T-helper 1 cell (primary cell): ENCODE data around the gene GRM8.

Source experiments
- DNase-seq, 5 donors: peaks; one replicate each; pipeline ENCODE4 v3.0.0-alpha.2; 2012 to 2020

GRM8 gene

GRCh38 chr7:126656165-126656564 is 596.6 kb downstream of the GRM8 start:
- DNase-seq, result no peak

- DNase-seq, result no peak
Measured at GRCh38 chr7:126637538-126637937, 615.2 kb downstream of the GRM8 start.

- no peak for DNase-seq
Measured at GRCh38 chr7:126635545-126635944, 617.2 kb downstream of the GRM8 start.

- DNase-seq, result peak in 1 of 5 donors; percentile 1
Measured at GRCh38 chr7:126608339-126608776, 644.4 kb downstream of the GRM8 start.

- DNase-seq, result no peak
Measured at GRCh38 chr7:126606331-126606730, 646.4 kb downstream of the GRM8 start.

GRCh38 chr7:126605553-126605952 is 647.2 kb downstream of the GRM8 start:
- DNase-seq, result no peak

GRCh38 chr7:126605056-126605455 is 647.7 kb downstream of the GRM8 start:
- DNase-seq, result no peak

- DNase-seq, result no peak
Measured at GRCh38 chr7:126589068-126589684, 663.6 kb downstream of the GRM8 start.

GRCh38 chr7:126578338-126578737 is 674.4 kb downstream of the GRM8 start:
- DNase-seq, result no peak

- DNase-seq, result no peak
Measured at GRCh38 chr7:126574276-126575250, 678.2 kb downstream of the GRM8 start.

GRCh38 chr7:126570845-126571244 is 681.9 kb downstream of the GRM8 start:
- DNase-seq, result no peak

GRCh38 chr7:126569402-126569801 is 683.3 kb downstream of the GRM8 start:
- DNase-seq, result no peak

GRCh38 chr7:126557271-126557670 is 695.5 kb downstream of the GRM8 start:
- no peak for DNase-seq

- DNase-seq, result no peak
Measured at GRCh38 chr7:126541406-126541805, 711.3 kb downstream of the GRM8 start.

- no peak for DNase-seq
Measured at GRCh38 chr7:126535176-126535575, 717.6 kb downstream of the GRM8 start.

GRCh38 chr7:126533715-126534114 is 719.0 kb downstream of the GRM8 start:
- DNase-seq, result no peak

GRCh38 chr7:126529833-126530232 is 722.9 kb downstream of the GRM8 start:
- DNase-seq, result no peak

GRCh38 chr7:126529254-126529653 is 723.5 kb downstream of the GRM8 start:
- DNase-seq, result no peak

- no peak for DNase-seq
Measured at GRCh38 chr7:126525906-126526305, 726.8 kb downstream of the GRM8 start.

- DNase-seq, result no peak
Measured at GRCh38 chr7:126524967-126525366, 727.8 kb downstream of the GRM8 start.

- no peak for DNase-seq
Measured at GRCh38 chr7:126511046-126511445, 741.7 kb downstream of the GRM8 start.

GRCh38 chr7:126501617-126502016 is 751.1 kb downstream of the GRM8 start:
- no peak for DNase-seq

- DNase-seq, result no peak
Measured at GRCh38 chr7:126499481-126499880, 753.3 kb downstream of the GRM8 start.

GRCh38 chr7:126495733-126496132 is 757.0 kb downstream of the GRM8 start:
- no peak for DNase-seq
